HFFc6 (cell line): ENCODE results near the gene NRP2. TPM values are rescaled to one million over a fixed set of nuclear protein-coding genes. Genes with fewer than 3 reads are reported as not detected.

Experiments used
- DNase-seq: peaks from one replicate; pipeline ENCODE4 v3.0.0-alpha.2; 2018
- H3K27ac Mint-ChIP-seq: 2 replicates; pipeline ENCODE4 v1.8.0; 2020; ENCODE audit warnings: mild to moderate bottlenecking, mixed read lengths
- H3K27me3 Mint-ChIP-seq: 2 replicates; pipeline ENCODE4 v1.8.0; 2021; ENCODE audit warnings: mild to moderate bottlenecking, moderate library complexity, mixed read lengths; ENCODE audit not compliant: insufficient read depth
- H3K36me3 Mint-ChIP-seq: 2 replicates; pipeline ENCODE4 v1.8.0; 2021; ENCODE audit warnings: low read depth, mixed read lengths
- H3K4me1 Mint-ChIP-seq: 2 replicates; pipeline ENCODE4 v1.8.0; 2020; ENCODE audit warnings: low read depth, mixed read lengths
- H3K4me3 Mint-ChIP-seq: 2 replicates; pipeline ENCODE4 v1.8.0; 2020; ENCODE audit warnings: mild to moderate bottlenecking, moderate library complexity, mixed read lengths
- H3K9me3 Mint-ChIP-seq: 2 replicates; pipeline ENCODE4 v1.8.0; 2020; ENCODE audit warnings: mild to moderate bottlenecking, mixed read lengths
- CTCF ChIP-seq: fragments of 200-600 bp; sonication (generic); IDR thresholded peaks from 2 replicates; pipeline ENCODE4 v1.5.0; 2021; ENCODE audit warnings: antibody characterized with exemption, mild to moderate bottlenecking
- total RNA-seq, 6 experiments: library from RNA; stranded (reverse); fragmentation: NEBNext Ultra II Directional; extraction: Animal tissue kit (Norgen Biotek cat#: 25700); gene quantifications; 2 replicates in 1 of 6; 3 replicates in 5 of 6; pipeline ENCODE4 v1.2.3, GENCODE V29; 2021

The NRP2 gene
- total RNA-seq, 6 experiments from 2014 or later: 11.8 to 25.1 (median 21.4) TPM

- TF ChIP-seq CTCF: no peak
Measured at GRCh38 chr2:205764270-205764746, 82.0 kb downstream of the NRP2 start.

GRCh38 chr2:205765151-205765550 is 82.8 kb downstream of the NRP2 start:
- Mint-ChIP-seq H3K9me3 (no peaks in the 10 kb centered on the region), H3K4me1 (peaks cover 48% of the 10 kb centered on the region), H3K27me3 (peaks cover 2% of the 10 kb centered on the region), H3K36me3 (no peaks in the 10 kb centered on the region), H3K4me3 (no peak overlapping the region), H3K27ac (peak overlapping the region; percentile 98; the same call in 1 of the 2 replicates)
- DNase-seq: no peak
- TF ChIP-seq CTCF: no peak

More at GRCh38 chr2:205764270-205764746, 82.0 kb downstream of the NRP2 start:
- Mint-ChIP-seq H3K4me3 (peak overlapping the region; percentile 63), H3K9me3 (no peaks in the 10 kb centered on the region), H3K27ac (peak overlapping the region; percentile 98), H3K27me3 (peaks cover 5% of the 10 kb centered on the region), H3K4me1 (peaks cover 40% of the 10 kb centered on the region), H3K36me3 (no peaks in the 10 kb centered on the region)
- no peak for DNase-seq

GRCh38 chr2:205766779-205767359 is 84.6 kb downstream of the NRP2 start:
- Mint-ChIP-seq H3K9me3 (no peaks in the 10 kb centered on the region), H3K36me3 (no peaks in the 10 kb centered on the region), H3K27ac (peak overlapping the region; percentile 25; the same call in 1 of the 2 replicates), H3K4me3 (no peak overlapping the region), H3K4me1 (peaks cover 61% of the 10 kb centered on the region), H3K27me3 (no peaks in the 10 kb centered on the region; the same call in 1 of the 2 replicates)
- peak; percentile 95 for TF ChIP-seq CTCF
- peak; percentile 38 for DNase-seq

GRCh38 chr2:205767617-205768016 is 85.3 kb downstream of the NRP2 start:
- TF ChIP-seq CTCF: no peak
- H3K4me3 Mint-ChIP-seq: no peak overlapping the region
- no peaks in the 10 kb centered on the region; the same call in 1 of the 2 replicates for H3K27me3 Mint-ChIP-seq
- no peak for DNase-seq
- H3K27ac Mint-ChIP-seq: no peak overlapping the region
- peaks cover 60% of the 10 kb centered on the region for H3K4me1 Mint-ChIP-seq
- no peaks in the 10 kb centered on the region for H3K36me3 Mint-ChIP-seq
- no peaks in the 10 kb centered on the region for H3K9me3 Mint-ChIP-seq

GRCh38 chr2:205768341-205768740 is 86.0 kb downstream of the NRP2 start:
- Mint-ChIP-seq H3K27me3 (no peaks in the 10 kb centered on the region; the same call in 1 of the 2 replicates), H3K27ac (no peak overlapping the region; the same call in 1 of the 2 replicates), H3K4me1 (peaks cover 53% of the 10 kb centered on the region), H3K9me3 (no peaks in the 10 kb centered on the region), H3K4me3 (no peak overlapping the region), H3K36me3 (no peaks in the 10 kb centered on the region)
- no peak for TF ChIP-seq CTCF
- no peak for DNase-seq
